Measurements from ENCODE around the gene KRTAP10-10.

DNA sequence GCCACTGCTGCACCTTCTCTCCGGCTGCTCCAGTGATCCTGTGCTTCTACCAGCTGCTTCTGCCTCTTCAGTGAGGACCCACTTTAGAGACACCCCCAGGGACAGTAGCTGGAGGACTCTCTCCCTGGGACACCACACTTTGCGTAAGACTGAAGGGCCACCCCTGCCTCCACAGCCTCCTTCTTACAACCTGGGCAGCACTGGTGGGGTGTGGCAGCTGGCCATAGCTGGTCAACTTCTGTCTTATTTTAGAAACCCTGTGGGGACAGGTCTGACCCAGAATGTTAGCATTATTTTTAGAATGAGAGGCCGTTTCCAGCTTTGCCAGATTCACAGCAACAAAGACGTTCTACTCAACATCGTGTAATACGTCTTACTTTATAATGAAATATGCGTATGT lies 11.4 kb upstream of the KRTAP10-10 start:
- TF ChIP-seq, protein P1, sequence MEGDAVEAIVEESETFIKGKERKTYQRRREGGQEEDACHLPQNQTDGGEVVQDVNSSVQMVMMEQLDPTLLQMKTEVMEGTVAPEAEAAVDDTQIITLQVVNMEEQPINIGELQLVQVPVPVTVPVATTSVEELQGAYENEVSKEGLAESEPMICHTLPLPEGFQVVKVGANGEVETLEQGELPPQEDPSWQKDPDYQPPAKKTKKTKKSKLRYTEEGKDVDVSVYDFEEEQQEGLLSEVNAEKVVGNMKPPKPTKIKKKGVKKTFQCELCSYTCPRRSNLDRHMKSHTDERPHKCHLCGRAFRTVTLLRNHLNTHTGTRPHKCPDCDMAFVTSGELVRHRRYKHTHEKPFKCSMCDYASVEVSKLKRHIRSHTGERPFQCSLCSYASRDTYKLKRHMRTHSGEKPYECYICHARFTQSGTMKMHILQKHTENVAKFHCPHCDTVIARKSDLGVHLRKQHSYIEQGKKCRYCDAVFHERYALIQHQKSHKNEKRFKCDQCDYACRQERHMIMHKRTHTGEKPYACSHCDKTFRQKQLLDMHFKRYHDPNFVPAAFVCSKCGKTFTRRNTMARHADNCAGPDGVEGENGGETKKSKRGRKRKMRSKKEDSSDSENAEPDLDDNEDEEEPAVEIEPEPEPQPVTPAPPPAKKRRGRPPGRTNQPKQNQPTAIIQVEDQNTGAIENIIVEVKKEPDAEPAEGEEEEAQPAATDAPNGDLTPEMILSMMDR (IDR thresholded peaks at IDR 0.05 in 4 of 5, conservative IDR thresholded peaks at IDR 0.05 in 1 of 5), result no peak
- TF ChIP-seq POLR2A (IDR thresholded peaks at IDR 0.05), result no peak
